SK-N-SH (cell line): ENCODE results near the gene DDX39B. TPM values are rescaled to one million over a fixed set of nuclear protein-coding genes. Genes with fewer than 3 reads are reported as not detected.
A peak's percentile ranks its signal among the peaks of the same experiment; 100 is the strongest.

Source experiments
- CTCF ChIA-PET: fragments of 300-600, 350-600 bp; formaldehyde crosslinking; extraction: SDS; loops from one replicate; lab custom pipeline; 2021; lab: Yijun Ruan, JAX
- POLR2A ChIA-PET: fragments of 350-600 bp; sonication (Branson Sonifier 250); formaldehyde crosslinking; extraction: SDS; loops from one replicate; lab custom pipeline; 2020; ENCODE audit warnings: antibody characterized with exemption, inconsistent platforms; lab: Yijun Ruan, JAX
- DNase-seq: peaks from one replicate; pipeline ENCODE4 v3.0.0; 2012
- H2AFZ ChIP-seq: fragments of 200-600 bp; sonication (generic); 2 replicates; pipeline ENCODE4 v1.8.1; 2016; ENCODE audit warnings: antibody characterized with exemption, mild to moderate bottlenecking, low read depth
- H3F3A ChIP-seq: fragments of 200-600 bp; sonication (generic); replicated peaks from 2 replicates; pipeline ENCODE3; 2016; ENCODE audit warnings: antibody characterized with exemption, mild to moderate bottlenecking; ENCODE audit not compliant: insufficient read depth
- H3K27ac ChIP-seq, 2 experiments: fragments of 200-500 bp in 1 of 2; fragments of 200-600 bp in 1 of 2; sonication (Bioruptor generic) in 1 of 2; sonication (generic), shearing (Covaris generic) in 1 of 2; 2 replicates each; pipeline versions ENCODE4 v1.5.1 to v1.6.1; 2014 to 2016; ENCODE audit warnings: low read depth in 2 of 2, inconsistent platforms in 1 of 2, low read length in 1 of 2, mild to moderate bottlenecking in 1 of 2, mixed read lengths in 1 of 2
- H3K27me3 ChIP-seq: fragments of 200-600 bp; sonication (generic), shearing (Covaris generic); 2 replicates; pipeline ENCODE4 v1.6.1; 2016; ENCODE audit warnings: mixed run types; ENCODE audit not compliant: insufficient read depth
- H3K36me3 ChIP-seq, 2 experiments: fragments of 200-500 bp in 1 of 2; fragments of 200-600 bp in 1 of 2; sonication (Bioruptor generic) in 1 of 2; sonication (generic) in 1 of 2; replicated peaks in 1 of 2; 2 replicates each; pipeline versions ENCODE3 to v1.5.1; 2014 to 2016; ENCODE audit warnings: low read length in 1 of 2, mild to moderate bottlenecking in 1 of 2; ENCODE audit not compliant: insufficient read depth in 2 of 2, control insufficient read depth in 1 of 2
- H3K4me1 ChIP-seq, 2 experiments: fragments of 200-500 bp in 1 of 2; fragments of 200-600 bp in 1 of 2; sonication (Bioruptor generic) in 1 of 2; sonication (generic), shearing (Covaris generic) in 1 of 2; 2 replicates each; pipeline versions ENCODE4 v1.5.1 to v1.6.1; 2014 to 2016; ENCODE audit warnings: low read depth in 1 of 2, low read length in 1 of 2, mixed run types in 1 of 2; ENCODE audit not compliant: insufficient read depth in 2 of 2, control insufficient read depth in 1 of 2
- H3K4me2 ChIP-seq: fragments of 200-600 bp; sonication (generic), shearing (Covaris generic); 2 replicates; pipeline ENCODE4 v1.6.1; 2017; ENCODE audit warnings: mixed run types
- H3K4me3 ChIP-seq, 2 experiments: fragments of 200-500 bp in 1 of 2; fragments of 200-600 bp in 1 of 2; sonication (Bioruptor generic) in 1 of 2; sonication (generic), shearing (Covaris generic) in 1 of 2; 2 replicates each; pipeline versions ENCODE4 v1.5.1 to v1.8.1; 2014 to 2016; ENCODE audit warnings: low read depth in 2 of 2, inconsistent platforms in 1 of 2, low read length in 1 of 2, mild to moderate bottlenecking in 1 of 2, mixed read lengths in 1 of 2, moderate library complexity in 1 of 2
- H3K79me2 ChIP-seq: fragments of 200-600 bp; sonication (generic); 2 replicates; pipeline ENCODE4 v1.8.1; 2017; ENCODE audit warnings: mild to moderate bottlenecking; ENCODE audit not compliant: insufficient read depth
- H3K9ac ChIP-seq: fragments of 200-600 bp; sonication (generic); 2 replicates; pipeline ENCODE4 v1.6.1; 2017; ENCODE audit warnings: mixed run types
- H3K9me2 ChIP-seq: fragments of 200-600 bp; sonication (generic); 2 replicates; pipeline ENCODE4 v1.6.1; 2017; ENCODE audit warnings: mixed run types
- H3K9me3 ChIP-seq: fragments of 200-600 bp; sonication (generic); 2 replicates; pipeline ENCODE4 v1.6.1; 2017; ENCODE audit warnings: mixed run types, mild to moderate bottlenecking, moderate library complexity
- H4K20me1 ChIP-seq: fragments of 200-600 bp; sonication (generic); 2 replicates; pipeline ENCODE4 v1.6.1; 2017; ENCODE audit warnings: mild to moderate bottlenecking, mixed run types; ENCODE audit not compliant: insufficient read depth
- CTCF ChIP-seq: fragments of 200-600 bp; sonication (generic); IDR thresholded peaks from 2 replicates; pipeline ENCODE4 v1.6.1; 2017; ENCODE audit warnings: antibody characterized with exemption, mild to moderate bottlenecking, moderate library complexity
- EP300 ChIP-seq, 2 experiments: IDR thresholded peaks; 2 replicates each; pipeline versions ENCODE4 v1.4.0 to v1.6.1; 2012; ENCODE audit warnings: borderline replicate concordance in 1 of 2, low read depth in 1 of 2, low read length in 1 of 2
- FOXJ3 ChIP-seq: sonication (generic); formaldehyde crosslinking; IDR thresholded peaks from 2 replicates; pipeline ENCODE4 v1.5.1; 2020; ENCODE audit warnings: mild to moderate bottlenecking, missing genetic modification reagents
- GATA2 ChIP-seq: sonication (generic); formaldehyde crosslinking; IDR thresholded peaks from 2 replicates; pipeline ENCODE4 v1.5.0; 2020; ENCODE audit warnings: mild to moderate bottlenecking, missing genetic modification reagents
- JUND ChIP-seq: IDR thresholded peaks from 2 replicates; pipeline ENCODE4 v1.4.0; 2012
- MAX ChIP-seq: IDR thresholded peaks from 2 replicates; pipeline ENCODE4 v1.4.0; 2012; ENCODE audit warnings: low read depth
- MXI1 ChIP-seq: IDR thresholded peaks from 2 replicates; pipeline ENCODE4 v1.6.1; 2012; ENCODE audit warnings: mild to moderate bottlenecking, low read depth, low read length, improper control_type of control experiment
- NRF1 ChIP-seq: IDR thresholded peaks from 2 replicates; pipeline ENCODE4 v1.6.1; 2012; ENCODE audit warnings: low read depth, mild to moderate bottlenecking, low read length
- POLR2AphosphoS5 ChIP-seq: IDR thresholded peaks from 2 replicates; pipeline ENCODE4 v1.6.1; 2012; ENCODE audit warnings: low read depth, low read length
- RAD21 ChIP-seq: IDR thresholded peaks from 2 replicates; pipeline ENCODE4 v1.6.1; 2012; ENCODE audit warnings: mild to moderate bottlenecking, low read length
- SIN3A ChIP-seq: IDR thresholded peaks from 2 replicates; pipeline ENCODE4 v1.6.1; 2012; ENCODE audit warnings: low read depth, mild to moderate bottlenecking, low read length, moderate library complexity, borderline replicate concordance
- SMC3 ChIP-seq: IDR thresholded peaks from 2 replicates; pipeline ENCODE4 v1.6.1; 2012; ENCODE audit warnings: low read depth, low read length, improper control_type of control experiment
- TAF1 ChIP-seq: IDR thresholded peaks from 2 replicates; pipeline ENCODE4 v1.6.1; 2012; ENCODE audit warnings: low read depth, mild to moderate bottlenecking, low read length, moderate library complexity, borderline replicate concordance
- TCF12 ChIP-seq: IDR thresholded peaks from 2 replicates; pipeline ENCODE4 v1.4.0; 2012
- TEAD4 ChIP-seq: IDR thresholded peaks from 2 replicates; pipeline ENCODE4 v1.4.0; 2012; ENCODE audit warnings: mild to moderate bottlenecking, borderline replicate concordance; ENCODE audit not compliant: insufficient read depth
- USF1 ChIP-seq: IDR thresholded peaks from 2 replicates; pipeline ENCODE4 v1.4.0; 2012; ENCODE audit warnings: low read depth, borderline replicate concordance
- USF2 ChIP-seq: fragments of 150-350 bp; IDR thresholded peaks from 2 replicates; pipeline ENCODE4 v1.6.1; 2017; ENCODE audit warnings: antibody characterized with exemption, low read length, low read depth, borderline replicate concordance
- YY1 ChIP-seq: IDR thresholded peaks from 2 replicates; pipeline ENCODE4 v1.4.0; 2012; ENCODE audit warnings: low read depth, mild to moderate bottlenecking
- ZBTB33 ChIP-seq: IDR thresholded peaks from 2 replicates; pipeline ENCODE4 v1.4.0; 2012; ENCODE audit warnings: low read depth, borderline replicate concordance
- WGBS: methylation state at CpG from one replicate; pipeline ENCODE4 v1.1.6; 2017; ENCODE audit warnings: low lambda C conversion rate; 5-methylcytosine and 5-hydroxymethylcytosine counted together
- polyA plus RNA-seq, 3 experiments: library from polyadenylated mRNA; depleted of rRNA; stranded (reverse); fragments of >200 nt; gene quantifications; 2 replicates each; pipeline ENCODE4 v1.2.3, GENCODE V29; 2012

The DDX39B gene
- polyA plus RNA-seq, 1 of the 3 experiments (the other 2 are of a cell fraction), result 502 TPM

GRCh38 chr6:31581434-31582229 lies 39.8 kb upstream of the DDX39B start:
- Histone ChIP-seq H3K9me2 (no peaks in the 10 kb centered on the region), H3K9me3 (no peaks in the 10 kb centered on the region), H3K79me2 (no peaks in the 10 kb centered on the region), H3K4me3 (peak overlapping the region; percentile 63 to 96), H3K4me2 (peak overlapping the region; percentile 99), H3K27me3 (no peaks in the 10 kb centered on the region), H2AFZ (peak overlapping the region; percentile 99), H4K20me1 (no peaks in the 10 kb centered on the region), H3K9ac (peak overlapping the region; percentile 88), H3K4me1 (peaks cover 0 to 11% of the 10 kb centered on the region in 2 experiments; a peak in 1 of 4 replicates), H3K36me3 (no peaks in the 10 kb centered on the region), H3K27ac (no peak overlapping the region), H3F3A (no peaks in the 10 kb centered on the region)
- 50% methylated on average over 16 of the region's 21 CpGs for WGBS
- ChIA-PET CTCF (interaction anchor here (0.8 to 17.6 kb wide), 16 partner anchors 8 to 84 kb away, joined by 3 to 312 read pairs (median 8); partner anchors contain the start of genes ATP6V1G2, DDX39B, NCR3 and NFKBIL1), POLR2A (interaction anchor here (1.0 kb wide), 1 partner anchor 17 kb away, joined by 12 read pairs; no protein-coding TSS in a partner anchor)
- peak; percentile 45 for DNase-seq
- TF ChIP-seq GATA2 (CRISPR knock-in tag) (no peak), SIN3A (no peak), MAX (no peak)

GRCh38 chr6:31580807-31581433 lies 39.1 kb upstream of the DDX39B start:
- Histone ChIP-seq H3K4me2 (peak overlapping the region; percentile 99), H3K36me3 (no peaks in the 10 kb centered on the region), H3K4me3 (peak overlapping the region; percentile 63 to 96), H3K9ac (peak overlapping the region; percentile 88), H3F3A (no peaks in the 10 kb centered on the region), H3K27me3 (no peaks in the 10 kb centered on the region), H3K9me3 (no peaks in the 10 kb centered on the region), H3K4me1 (peaks cover 0 to 11% of the 10 kb centered on the region in 2 experiments; a peak in 1 of 4 replicates), H3K79me2 (no peaks in the 10 kb centered on the region), H3K9me2 (no peaks in the 10 kb centered on the region), H4K20me1 (no peaks in the 10 kb centered on the region), H3K27ac (peak overlapping the region in 1 of 2 experiments; percentile 51; a peak in 1 of 4 replicates), H2AFZ (peak overlapping the region; percentile 99)
- DNase-seq, result peak; percentile 97
- 6% methylated on average over 13 of the region's 62 CpGs for WGBS
- POLR2A ChIA-PET, result interaction anchor here (0.6 to 1.2 kb wide), 3 partner anchors 15 to 39 kb away, joined by 3 to 12 read pairs (median 5); partner anchors contain the start of gene DDX39B
- CTCF ChIA-PET, result interaction anchor here (0.6 to 17.6 kb wide), 25 partner anchors 9 to 197 kb away, joined by 3 to 312 read pairs (median 5); partner anchors contain the start of genes ATP6V1G2, DDX39B, NCR3 and NFKBIL1
- peak; percentile 67 for TF ChIP-seq POLR2AphosphoS5
- TF ChIP-seq ZBTB33, result no peak
- 0 out of 2 replicates have a peak, but pooled peaks have one; percentile 42 for TF ChIP-seq YY1
- peak; percentile 37; the same call in 1 of the 2 replicates for TF ChIP-seq NRF1
- TF ChIP-seq MXI1, result peak; percentile 64; the same call in 1 of the 2 replicates
- 0 out of 2 replicates have a peak, but pooled peaks have one; percentile 8 for TF ChIP-seq USF1
- no peak for TF ChIP-seq USF2
- TF ChIP-seq FOXJ3, result no peak
- no peak for TF ChIP-seq TCF12
- no peak for TF ChIP-seq EP300 (IDR thresholded peaks at IDR 0.05; ENCODE audit: borderline replicate concordance in 1 of 2, low read depth in 1 of 2, low read length in 1 of 2)
- peak; percentile 90 for TF ChIP-seq CTCF
- TF ChIP-seq RAD21, result peak; percentile 61
- TF ChIP-seq TAF1, result peak; percentile 61
- TF ChIP-seq SMC3, result peak; percentile 63
- no peak for TF ChIP-seq JUND
- no peak for TF ChIP-seq TEAD4
